SU-DHL-6 (cell line): ENCODE measurements around the gene B4GALNT4.

ENCODE experiments used
- H2AFZ ChIP-seq: fragments of 200-600 bp; sonication (generic); 2 replicates; pipeline ENCODE4 v1.6.1; 2014; ENCODE audit warnings: low read depth, mild to moderate bottlenecking, moderate library complexity, mixed read lengths, antibody characterized with exemption, low read length; ENCODE audit not compliant: severe bottlenecking
- H3F3A ChIP-seq: fragments of 200-600 bp; shearing (Covaris generic); 2 replicates; pipeline ENCODE4 v1.6.0; 2016; ENCODE audit warnings: antibody characterized with exemption, mild to moderate bottlenecking; ENCODE audit not compliant: insufficient read depth
- H3K27ac ChIP-seq: fragments of 200-600 bp; sonication (generic); 2 replicates; pipeline ENCODE4 v1.5.1; 2016; ENCODE audit warnings: low read depth, mild to moderate bottlenecking, low read length, moderate library complexity, mixed read lengths
- H3K27me3 ChIP-seq: fragments of 200-600 bp; sonication (generic), shearing (Covaris generic); 2 replicates; pipeline ENCODE4 v1.6.0; 2014; ENCODE audit warnings: mild to moderate bottlenecking, low read length
- H3K36me3 ChIP-seq: fragments of 200-600 bp; sonication (generic); 2 replicates; pipeline ENCODE4 v1.6.1; 2014; ENCODE audit warnings: mild to moderate bottlenecking, low read length, mixed read lengths
- H3K4me2 ChIP-seq: fragments of 300-600, 200-600 bp; shearing (Covaris generic), sonication (generic); 2 replicates; pipeline ENCODE4 v1.6.0; 2014; ENCODE audit warnings: low read length, low read depth, mild to moderate bottlenecking; ENCODE audit not compliant: poor library complexity, severe bottlenecking
- H3K4me3 ChIP-seq: fragments of 200-600 bp; sonication (generic); 2 replicates; pipeline ENCODE4 v1.5.1; 2014; ENCODE audit warnings: antibody characterized with exemption, low read length, mild to moderate bottlenecking, mixed read lengths; ENCODE audit not compliant: insufficient read depth, poor library complexity, severe bottlenecking
- H3K79me2 ChIP-seq: fragments of 200-600 bp; sonication (generic); 2 replicates; pipeline ENCODE4 v1.6.1; 2014; ENCODE audit warnings: mild to moderate bottlenecking, low read length, moderate library complexity; ENCODE audit not compliant: insufficient read depth
- H3K9ac ChIP-seq: fragments of 200-600 bp; sonication (generic); 2 replicates; pipeline ENCODE4 v1.7.0; 2014; ENCODE audit warnings: mild to moderate bottlenecking, low read length
- H3K9me2 ChIP-seq: fragments of 200-600 bp; sonication (generic); replicated peaks from 2 replicates; pipeline ENCODE4 v1.6.1; 2014; ENCODE audit warnings: low read length; ENCODE audit not compliant: insufficient read depth
- H3K9me3 ChIP-seq: fragments of 200-600 bp; sonication (generic); 2 replicates; pipeline ENCODE4 v1.6.1; 2014; ENCODE audit warnings: low read length, mixed read lengths; ENCODE audit not compliant: insufficient read depth
- H4K20me1 ChIP-seq: fragments of 200-600 bp; sonication (generic); 2 replicates; pipeline ENCODE4 v1.6.1; 2014; ENCODE audit warnings: low read depth, mild to moderate bottlenecking, antibody characterized with exemption, low read length, moderate library complexity, mixed read lengths
- CTCF ChIP-seq: fragments of 200-600 bp; sonication (generic); IDR thresholded peaks from one replicate; pipeline ENCODE4 v1.5.1; 2017; ENCODE audit warnings: antibody characterized with exemption, mild to moderate bottlenecking, low read length, moderate library complexity; ENCODE audit not compliant: insufficient read depth, poor library complexity, severe bottlenecking
- EZH2phosphoT487 ChIP-seq: fragments of 200-600 bp; sonication (generic), shearing (Covaris generic); conservative IDR thresholded peaks from 2 replicates; pipeline ENCODE4 v1.6.1; 2018; ENCODE audit warnings: mild to moderate bottlenecking, antibody characterized with exemption, low read length, moderate library complexity, mixed read lengths

The B4GALNT4 gene

GRCh38 chr11:325796-326591 is 43.3 kb upstream of the B4GALNT4 start:
- peak overlapping the region; percentile 51 for H3K9ac ChIP-seq
- no peaks in the 10 kb centered on the region for H3K36me3 ChIP-seq
- H3K4me3 ChIP-seq = no peak overlapping the region
- peak overlapping the region; percentile 60 for H2AFZ ChIP-seq
- TF ChIP-seq EZH2phosphoT487 = no peak
- TF ChIP-seq CTCF = no peak
- peak overlapping the region; percentile 84 for H3K27ac ChIP-seq
- no peaks in the 10 kb centered on the region for H3K27me3 ChIP-seq
- no peaks in the 10 kb centered on the region for H4K20me1 ChIP-seq
- no peaks in the 10 kb centered on the region for H3K9me2 ChIP-seq
- peaks cover 25% of the 10 kb centered on the region for H3F3A ChIP-seq
- no peaks in the 10 kb centered on the region for H3K9me3 ChIP-seq
- H3K79me2 ChIP-seq = no peaks in the 10 kb centered on the region
- peak overlapping the region; percentile 43 for H3K4me2 ChIP-seq

GRCh38 chr11:326592-326841 is 42.8 kb upstream of the B4GALNT4 start:
- H3K9me2 ChIP-seq = no peaks in the 10 kb centered on the region
- H3K27ac ChIP-seq = peak overlapping the region; percentile 84
- H4K20me1 ChIP-seq = no peaks in the 10 kb centered on the region
- peak overlapping the region; percentile 60 for H2AFZ ChIP-seq
- peak overlapping the region; percentile 43 for H3K4me2 ChIP-seq
- TF ChIP-seq CTCF = no peak
- no peak for TF ChIP-seq EZH2phosphoT487
- peaks cover 25% of the 10 kb centered on the region for H3F3A ChIP-seq
- no peaks in the 10 kb centered on the region for H3K79me2 ChIP-seq
- no peaks in the 10 kb centered on the region for H3K9me3 ChIP-seq
- no peaks in the 10 kb centered on the region for H3K27me3 ChIP-seq
- no peak overlapping the region for H3K4me3 ChIP-seq
- H3K9ac ChIP-seq = peak overlapping the region; percentile 51
- H3K36me3 ChIP-seq = no peaks in the 10 kb centered on the region

- Histone ChIP-seq H3K9me2 (no peaks in the 10 kb centered on the region), H3K79me2 (no peaks in the 10 kb centered on the region), H3K9me3 (no peaks in the 10 kb centered on the region), H3K4me2 (peak overlapping the region; percentile 43), H3F3A (peaks cover 25% of the 10 kb centered on the region), H2AFZ (peak overlapping the region; percentile 60), H3K27me3 (no peaks in the 10 kb centered on the region), H3K4me3 (no peak overlapping the region), H3K36me3 (no peaks in the 10 kb centered on the region), H3K9ac (peak overlapping the region; percentile 51), H3K27ac (peak overlapping the region; percentile 84), H4K20me1 (no peaks in the 10 kb centered on the region)
- TF ChIP-seq CTCF (no peak), EZH2phosphoT487 (no peak)
Measured at GRCh38 chr11:326842-327580, 42.3 kb upstream of the B4GALNT4 start.
